Neuronal stem cell (in vitro differentiated cells): ENCODE data around the gene EXOC3L4.

Experiments used
- DNase-seq: peaks from one replicate; pipeline ENCODE4 v3.0.0-alpha.2; 2013; ENCODE audit warnings: low spot score
- H2AFZ ChIP-seq: one replicate; pipeline ENCODE4 v1.6.1; 2013; ENCODE audit warnings: mild to moderate bottlenecking, low read length, inconsistent platforms
- H2AK5ac ChIP-seq: 2 replicates; pipeline ENCODE4 v1.6.1; 2013; ENCODE audit warnings: low read depth, mild to moderate bottlenecking, inconsistent platforms, low read length, moderate library complexity, mixed read lengths
- H2BK120ac ChIP-seq: 2 replicates; pipeline ENCODE4 v1.6.1; 2013; ENCODE audit warnings: low read depth, mild to moderate bottlenecking, inconsistent platforms, low read length, moderate library complexity, mixed read lengths
- H2BK12ac ChIP-seq: one replicate; pipeline ENCODE4 v1.6.1; 2013; ENCODE audit warnings: low read length, inconsistent platforms
- H2BK15ac ChIP-seq: 2 replicates; pipeline ENCODE4 v1.6.1; 2013; ENCODE audit warnings: mild to moderate bottlenecking, low read length, inconsistent platforms, mixed read lengths
- H2BK5ac ChIP-seq: one replicate; pipeline ENCODE4 v1.6.1; 2013; ENCODE audit warnings: inconsistent platforms, mild to moderate bottlenecking, low read length, moderate library complexity
- H3K14ac ChIP-seq: one replicate; pipeline ENCODE4 v1.6.1; 2013; ENCODE audit warnings: low read length, inconsistent platforms
- H3K18ac ChIP-seq: 2 replicates; pipeline ENCODE4 v1.6.1; 2013; ENCODE audit warnings: low read length, inconsistent platforms
- H3K23ac ChIP-seq: 2 replicates; pipeline ENCODE4 v1.6.1; 2013; ENCODE audit warnings: low read depth, mild to moderate bottlenecking, mixed read lengths, low read length, inconsistent platforms; ENCODE audit not compliant: poor library complexity
- H3K27ac ChIP-seq: replicated peaks from 3 replicates; pipeline ENCODE4 v1.5.1; 2013; ENCODE audit warnings: low read length, inconsistent platforms
- H3K27me3 ChIP-seq, 3 experiments: 2 replicates each; pipeline ENCODE4 v1.6.1; 2013; ENCODE audit warnings: low read length in 3 of 3, mild to moderate bottlenecking in 2 of 3, inconsistent platforms in 1 of 3, low read depth in 1 of 3, mixed read lengths in 1 of 3, moderate library complexity in 1 of 3; ENCODE audit not compliant: control insufficient read depth in 3 of 3, insufficient read depth in 3 of 3
- H3K36me3 ChIP-seq, 2 donors: replicated peaks in 1 of 2; 2 replicates each; pipeline ENCODE4 v1.6.1; 2013; ENCODE audit warnings: low read length in 2 of 2; ENCODE audit not compliant: control insufficient read depth in 2 of 2, insufficient read depth in 2 of 2
- H3K4ac ChIP-seq: 2 replicates; pipeline ENCODE4 v1.6.1; 2013; ENCODE audit warnings: inconsistent platforms, mild to moderate bottlenecking, low read length, moderate library complexity
- H3K4me1 ChIP-seq, 2 donors: 1 replicate in 1 of 2; 2 replicates in 1 of 2; pipeline ENCODE4 v1.6.1; 2013; ENCODE audit warnings: low read length in 2 of 2, low read depth in 1 of 2; ENCODE audit not compliant: control insufficient read depth in 2 of 2, insufficient read depth in 1 of 2
- H3K4me2 ChIP-seq: one replicate; pipeline ENCODE4 v1.6.1; 2013; ENCODE audit warnings: mild to moderate bottlenecking, low read length, inconsistent platforms; ENCODE audit not compliant: insufficient read depth, poor library complexity, severe bottlenecking
- H3K4me3 ChIP-seq, 2 donors: 2 replicates each; pipeline ENCODE4 v1.5.1; 2013; ENCODE audit warnings: low read length in 2 of 2, mild to moderate bottlenecking in 2 of 2, inconsistent platforms in 1 of 2, moderate library complexity in 1 of 2
- H3K79me1 ChIP-seq: one replicate; pipeline ENCODE4 v1.6.1; 2013; ENCODE audit warnings: low read depth, mild to moderate bottlenecking, inconsistent platforms, low read length, moderate library complexity
- H3K9ac ChIP-seq: one replicate; pipeline ENCODE4 v1.6.1; 2013; ENCODE audit warnings: mild to moderate bottlenecking, low read depth, low read length, inconsistent platforms; ENCODE audit not compliant: poor library complexity
- H3K9me3 ChIP-seq, 2 donors: replicated peaks in 1 of 2; 2 replicates each; pipeline versions ENCODE3 to v1.6.1; 2013; ENCODE audit warnings: low read length in 2 of 2, mild to moderate bottlenecking in 2 of 2, inconsistent platforms in 1 of 2, low read depth in 1 of 2, mixed read lengths in 1 of 2, moderate library complexity in 1 of 2; ENCODE audit not compliant: control insufficient read depth in 2 of 2, insufficient read depth in 1 of 2
- H4K8ac ChIP-seq: one replicate; pipeline ENCODE4 v1.6.1; 2013; ENCODE audit warnings: low read depth, mild to moderate bottlenecking, inconsistent platforms, low read length, moderate library complexity
- H4K91ac ChIP-seq: one replicate; pipeline ENCODE4 v1.6.1; 2013; ENCODE audit warnings: low read length, low read depth, mild to moderate bottlenecking, inconsistent platforms; ENCODE audit not compliant: poor library complexity
- WGBS, 2 donors: extraction: QIAGEN DNeasy Blood & Tissue Kit; methylation state at CpG; one replicate each; pipeline ENCODE4 v1.1.7; 2013; ENCODE audit warnings: missing lambda C conversion rate in 2 of 2, mixed read lengths in 1 of 2; ENCODE audit not compliant: insufficient read length in 2 of 2, insufficient replicate concordance in 1 of 2; ENCODE audit errors: extremely low coverage in 2 of 2; 5-methylcytosine and 5-hydroxymethylcytosine counted together

Gene EXOC3L4

GRCh38 chr14:103143506-103143905, 49.0 kb downstream of the EXOC3L4 start:
- Histone ChIP-seq H4K8ac (no peak overlapping the region), H3K4me3 (no peak overlapping the region), H3K9ac (no peak overlapping the region), H3K14ac (no peak overlapping the region), H3K23ac (no peak overlapping the region), H3K27me3 (peaks cover 0 to 50% (median 9%) of the 10 kb centered on the region in 3 experiments), H2AK5ac (no peak overlapping the region), H3K9me3 (no peaks in the 10 kb centered on the region), H2BK120ac (no peak overlapping the region), H3K18ac (no peak overlapping the region), H2BK5ac (no peak overlapping the region), H4K91ac (no peak overlapping the region), H2BK12ac (no peak overlapping the region), H3K4ac (no peak overlapping the region), H3K79me1 (no peaks in the 10 kb centered on the region), H2BK15ac (no peak overlapping the region), H3K4me2 (no peak overlapping the region), H3K36me3 (no peaks in the 10 kb centered on the region), H2AFZ (no peak overlapping the region), H3K27ac (no peak overlapping the region), H3K4me1 (peaks cover 3 to 9% of the 10 kb centered on the region in 2 donors)
- no CpG with 5 or more reads among the region's 6 CpGs for WGBS, 2 donors
- no peak for DNase-seq

DNA sequence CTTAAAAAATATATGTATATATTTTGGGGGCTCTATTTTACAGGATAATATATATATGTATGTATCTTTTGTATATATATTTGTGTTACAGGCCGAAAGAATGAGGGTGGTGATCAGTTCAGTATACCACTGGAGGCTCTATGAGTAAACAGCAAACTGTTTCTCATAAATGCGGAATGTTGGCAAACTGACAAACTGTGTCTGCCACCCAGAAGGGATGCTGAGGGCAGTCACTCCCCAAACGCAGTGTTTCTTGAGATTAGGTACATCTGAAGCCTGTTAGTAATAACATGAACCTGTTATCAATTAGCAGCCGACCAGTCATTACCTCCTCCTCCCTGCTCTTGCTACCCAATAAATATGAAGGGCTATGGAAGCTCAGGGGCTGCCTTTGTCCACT, 49.6 kb downstream of the EXOC3L4 start:
- H3K4me3 ChIP-seq, result no peak overlapping the region
- no peak overlapping the region for H2AFZ ChIP-seq
- H3K4me1 ChIP-seq, result peaks cover 3 to 9% of the 10 kb centered on the region in 2 donors
- no peak overlapping the region for H3K9ac ChIP-seq
- H3K27ac ChIP-seq, result no peak overlapping the region
- H3K4me2 ChIP-seq, result no peak overlapping the region
- no peaks in the 10 kb centered on the region for H3K9me3 ChIP-seq
- no peak overlapping the region for H4K8ac ChIP-seq
- H2BK120ac ChIP-seq, result no peak overlapping the region
- no peak overlapping the region for H2AK5ac ChIP-seq
- no peak overlapping the region for H2BK15ac ChIP-seq
- H3K18ac ChIP-seq, result no peak overlapping the region
- no peak overlapping the region for H3K4ac ChIP-seq
- no peaks in the 10 kb centered on the region for H3K36me3 ChIP-seq
- DNase-seq, result no peak
- H3K79me1 ChIP-seq, result no peaks in the 10 kb centered on the region
- H3K23ac ChIP-seq, result no peak overlapping the region
- no peak overlapping the region for H2BK5ac ChIP-seq
- H3K14ac ChIP-seq, result no peak overlapping the region
- peaks cover 0 to 50% (median 9%) of the 10 kb centered on the region in 3 experiments for H3K27me3 ChIP-seq
- WGBS, 2 donors, result no CpG with 5 or more reads among the region's 4 CpGs
- H4K91ac ChIP-seq, result no peak overlapping the region
- H2BK12ac ChIP-seq, result no peak overlapping the region

- Histone ChIP-seq H3K27me3 (peaks cover 0 to 37% (median 0%) of the 10 kb centered on the region in 3 experiments), H4K8ac (no peak overlapping the region), H3K36me3 (no peaks in the 10 kb centered on the region), H3K14ac (no peak overlapping the region), H3K79me1 (no peaks in the 10 kb centered on the region), H2BK12ac (no peak overlapping the region), H2BK5ac (no peak overlapping the region), H2AK5ac (no peak overlapping the region), H3K27ac (no peak overlapping the region), H3K4ac (no peak overlapping the region), H3K4me2 (no peak overlapping the region), H3K23ac (no peak overlapping the region), H2BK15ac (no peak overlapping the region), H3K9ac (peak overlapping the region; percentile 30), H2BK120ac (no peak overlapping the region), H3K9me3 (no peaks in the 10 kb centered on the region), H3K4me1 (peaks cover 0 to 5% of the 10 kb centered on the region in 2 donors), H3K4me3 (no peak overlapping the region), H2AFZ (no peak overlapping the region), H3K18ac (peak overlapping the region; percentile 15), H4K91ac (no peak overlapping the region)
- DNase-seq, result no peak
- WGBS, 2 donors, result no CpG with 5 or more reads among the region's 19 CpGs
Measured at GRCh38 chr14:103146141-103146709, 51.7 kb downstream of the EXOC3L4 start.

DNA sequence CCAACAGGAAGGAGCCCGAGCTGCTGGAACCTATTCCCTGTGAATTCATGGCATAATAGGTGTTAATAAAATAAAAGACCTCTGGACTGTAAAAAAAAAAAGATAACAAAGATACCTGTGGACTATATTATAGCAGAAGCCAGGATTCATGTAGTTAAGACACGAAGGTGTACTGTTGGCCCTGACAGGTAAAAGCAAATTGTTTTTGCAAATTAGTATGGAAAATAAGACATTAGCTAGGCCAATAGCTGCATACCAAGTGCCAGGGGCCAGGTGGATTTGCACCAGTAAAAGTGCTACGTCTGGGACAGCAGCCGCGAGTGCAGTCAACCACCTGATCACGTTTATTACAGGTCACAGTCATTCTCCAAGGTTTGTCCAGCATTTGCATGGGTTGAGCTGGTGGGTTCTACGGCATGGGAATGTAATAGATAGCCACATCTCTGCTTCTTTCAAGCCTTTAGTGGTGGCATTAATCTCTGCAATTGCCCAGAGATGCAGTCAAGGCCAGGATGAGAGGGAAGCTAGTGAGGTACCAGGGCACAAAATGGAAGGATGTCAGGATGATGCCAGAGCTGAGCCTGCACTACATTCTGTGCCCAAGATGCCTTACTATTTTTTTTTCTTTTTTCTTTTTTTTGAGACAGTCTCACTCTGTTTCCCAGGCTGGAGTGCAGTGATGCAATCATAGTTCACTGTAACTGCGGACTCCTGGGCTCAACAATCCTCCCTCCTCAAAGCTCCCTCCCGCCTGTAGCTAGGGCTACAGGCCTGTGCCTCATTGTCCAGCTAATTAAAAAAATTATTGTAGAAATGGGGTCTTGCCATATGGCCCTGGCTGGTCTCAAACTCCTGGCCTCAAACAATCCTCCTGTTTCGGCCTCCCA, 55.1 kb downstream of the EXOC3L4 start:
- peaks cover 0 to 19% (median 0%) of the 10 kb centered on the region in 3 experiments for H3K27me3 ChIP-seq
- no peak overlapping the region for H3K4me3 ChIP-seq
- H3K4me2 ChIP-seq, result no peak overlapping the region
- no peak overlapping the region for H2BK120ac ChIP-seq
- no peak overlapping the region for H2BK15ac ChIP-seq
- H3K18ac ChIP-seq, result no peak overlapping the region
- no peak overlapping the region for H4K8ac ChIP-seq
- H3K9ac ChIP-seq, result no peak overlapping the region
- no peaks in the 10 kb centered on the region for H3K9me3 ChIP-seq
- H2BK12ac ChIP-seq, result no peak overlapping the region
- H2AFZ ChIP-seq, result no peak overlapping the region
- no peak for DNase-seq
- no peak overlapping the region for H3K4ac ChIP-seq
- no peak overlapping the region for H3K14ac ChIP-seq
- no peak overlapping the region for H3K23ac ChIP-seq
- no peak overlapping the region for H4K91ac ChIP-seq
- no peaks in the 10 kb centered on the region for H3K36me3 ChIP-seq
- H2AK5ac ChIP-seq, result no peak overlapping the region
- WGBS, 2 donors, result no CpG with 5 or more reads among the region's 10 CpGs
- no peak overlapping the region for H3K27ac ChIP-seq
- H3K79me1 ChIP-seq, result no peaks in the 10 kb centered on the region
- no peak overlapping the region for H2BK5ac ChIP-seq
- H3K4me1 ChIP-seq, result peaks cover 0 to 2% of the 10 kb centered on the region in 2 donors
